Right lobe of liver (tissue), 6 donors: ENCODE measurements around the gene NEK9. TPM values are rescaled to one million over a fixed set of nuclear protein-coding genes. Genes with fewer than 3 reads are reported as not detected.

Experiments used
- ATAC-seq, 4 donors: fragments of 200-7000 bp; cut with Tn5 transposase; one replicate each; pipeline ENCODE4 v1.9.1; 2020; ENCODE audit warnings: mild to moderate bottlenecking in 4 of 4, moderate library complexity in 4 of 4
- DNase-seq, 3 donors: peaks; one replicate each; pipeline ENCODE4 v3.0.0-alpha.2; 2020
- H3K27ac ChIP-seq, 3 donors: fragments of 200-600 bp; one replicate each; pipeline ENCODE4 v1.8.0; 2022
- H3K27me3 ChIP-seq, 2 donors: fragments of 200-600 bp; one replicate each; pipeline ENCODE4 v1.8.0; 2022
- H3K36me3 ChIP-seq, 4 donors: fragments of 200-600 bp; sonication (generic) in 1 of 4; one replicate each; pipeline versions ENCODE4 v1.5.1 to v1.8.0; 2017 to 2022; ENCODE audit warnings: control low read depth in 1 of 4
- H3K4me1 ChIP-seq, 4 donors: fragments of 200-600 bp; sonication (generic) in 1 of 4; one replicate each; pipeline versions ENCODE4 v1.5.1 to v1.8.0; 2017 to 2022; ENCODE audit warnings: control low read depth in 1 of 4
- H3K4me3 ChIP-seq, 3 donors: fragments of 200-600 bp; one replicate each; pipeline ENCODE4 v1.8.0; 2022
- H3K9me3 ChIP-seq, 4 donors: fragments of 200-600 bp; sonication (generic) in 1 of 4; one replicate each; pipeline versions ENCODE4 v1.5.1 to v1.8.0; 2017 to 2022; ENCODE audit warnings: control low read depth in 1 of 4
- POLR2A ChIP-seq: fragments of 450-650 bp; IDR thresholded peaks from one replicate; pipeline ENCODE4 v1.6.1; 2017; ENCODE audit warnings: antibody characterized with exemption, mild to moderate bottlenecking
- WGBS: methylation state at CpG from one replicate; pipeline ENCODE4 v1.1.6; 2018; ENCODE audit warnings: low coverage, low lambda C conversion rate; ENCODE audit not compliant: insufficient coverage; ENCODE audit errors: missing lambda C conversion rate; 5-methylcytosine and 5-hydroxymethylcytosine counted together
- intact Hi-C, 2 donors: fragments of 100-400 bp; cut with DNase I; formaldehyde crosslinking; loops; one replicate each; pipeline versions ENCODE4 v1.11.2 to v1.14.1; 2022
- total RNA-seq, 6 experiments: library from RNA; depleted of rRNA in 2 of 6; stranded (reverse); fragments of >200 nt in 2 of 6; fragmentation: NEBNext Ultra II Directional in 3 of 6; extraction: Animal tissue kit (Norgen Biotek cat#: 25700) in 3 of 6; gene quantifications; one replicate each; pipeline versions ENCODE4 v1.1.0 to v1.2.4, GENCODE V29; 2016 to 2023
- TF ChIP-seq, protein P1 (sequence below), 4 donors: fragments of 200-600 bp in 3 of 4; fragments of 450-650 bp in 1 of 4; IDR thresholded peaks; one replicate each; pipeline versions ENCODE4 v1.5.1 to v1.8.0; 2016 to 2022; ENCODE audit warnings: antibody characterized with exemption in 4 of 4, mild to moderate bottlenecking in 2 of 4
- donor health status: DM: no; HTN: yes; CAD: no.
- donor health status: DM: no; HTN: no; CAD: no.
- donor health status: DM: no; HTN: no; CAD: no.
- donor health status: DM: no; HTN: yes; CAD: no.
- donor health status: DM: no; HTN: yes; CAD: no.

Gene NEK9
- total RNA-seq, 6 experiments from 2014 or later = 22.2 to 56.8 (median 39.6) TPM

DNA sequence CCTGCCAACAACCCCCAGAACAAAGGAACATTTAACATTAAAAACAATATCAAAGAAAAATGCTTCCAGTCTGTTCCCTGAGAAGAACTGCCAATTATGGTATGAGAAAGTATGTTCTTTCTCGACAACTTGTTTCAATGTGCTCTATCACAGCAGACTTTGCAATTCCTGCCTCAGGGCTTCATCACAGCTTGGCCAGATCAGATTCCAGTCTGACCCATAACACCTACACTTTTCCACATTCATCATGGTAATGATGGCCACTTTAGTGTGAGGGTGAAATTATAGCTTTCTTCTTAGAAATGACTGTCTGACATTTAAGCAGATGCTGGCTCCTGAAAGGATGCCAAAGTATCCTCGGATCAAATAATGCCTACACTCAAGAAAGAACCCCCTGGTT is 17.0 kb downstream of the NEK9 start:
- Histone ChIP-seq H3K4me1 (no peaks in the 10 kb centered on the region), H3K9me3 (no peaks in the 10 kb centered on the region), H3K4me3 (no peak overlapping the region), H3K27me3 (no peaks in the 10 kb centered on the region), H3K36me3 (peaks cover 0 to 98% (median 44%) of the 10 kb centered on the region in 4 donors), H3K27ac (no peak overlapping the region)
- no peak for TF ChIP-seq POLR2A
- TF ChIP-seq, protein P1, sequence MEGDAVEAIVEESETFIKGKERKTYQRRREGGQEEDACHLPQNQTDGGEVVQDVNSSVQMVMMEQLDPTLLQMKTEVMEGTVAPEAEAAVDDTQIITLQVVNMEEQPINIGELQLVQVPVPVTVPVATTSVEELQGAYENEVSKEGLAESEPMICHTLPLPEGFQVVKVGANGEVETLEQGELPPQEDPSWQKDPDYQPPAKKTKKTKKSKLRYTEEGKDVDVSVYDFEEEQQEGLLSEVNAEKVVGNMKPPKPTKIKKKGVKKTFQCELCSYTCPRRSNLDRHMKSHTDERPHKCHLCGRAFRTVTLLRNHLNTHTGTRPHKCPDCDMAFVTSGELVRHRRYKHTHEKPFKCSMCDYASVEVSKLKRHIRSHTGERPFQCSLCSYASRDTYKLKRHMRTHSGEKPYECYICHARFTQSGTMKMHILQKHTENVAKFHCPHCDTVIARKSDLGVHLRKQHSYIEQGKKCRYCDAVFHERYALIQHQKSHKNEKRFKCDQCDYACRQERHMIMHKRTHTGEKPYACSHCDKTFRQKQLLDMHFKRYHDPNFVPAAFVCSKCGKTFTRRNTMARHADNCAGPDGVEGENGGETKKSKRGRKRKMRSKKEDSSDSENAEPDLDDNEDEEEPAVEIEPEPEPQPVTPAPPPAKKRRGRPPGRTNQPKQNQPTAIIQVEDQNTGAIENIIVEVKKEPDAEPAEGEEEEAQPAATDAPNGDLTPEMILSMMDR (IDR thresholded peaks at IDR 0.05) = no peak
- 100% methylated on average over 2 of the region's 2 CpGs for WGBS
- ATAC-seq = no peak
- intact Hi-C loops = no loop called here
- no peak for DNase-seq

DNA sequence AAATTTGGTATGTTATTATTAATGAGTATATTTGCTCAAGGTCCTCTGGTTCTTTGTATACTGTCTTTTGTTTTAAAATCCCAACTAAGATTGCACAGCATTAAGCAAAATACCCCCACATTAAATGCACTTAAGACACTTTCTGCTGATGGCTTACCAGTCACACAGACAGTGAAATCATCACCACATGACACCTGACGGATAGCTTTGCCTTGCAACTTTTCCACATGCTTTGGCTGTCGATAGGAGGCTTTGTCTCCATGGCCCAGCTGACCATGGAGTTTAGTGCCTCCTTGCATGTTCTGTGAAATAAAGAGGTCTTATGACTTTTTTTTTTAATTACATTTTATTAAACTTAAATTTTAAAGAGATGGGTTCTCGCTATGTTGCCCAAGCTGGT is 19.7 kb downstream of the NEK9 start:
- ATAC-seq (no peak), DNase-seq (no peak)
- TF ChIP-seq POLR2A = no peak
- TF ChIP-seq, protein P1 (IDR thresholded peaks at IDR 0.05) = no peak
- Histone ChIP-seq H3K27ac (no peak overlapping the region), H3K36me3 (peaks cover 0 to 92% (median 43%) of the 10 kb centered on the region in 4 donors), H3K4me3 (no peak overlapping the region), H3K9me3 (no peaks in the 10 kb centered on the region), H3K27me3 (no peaks in the 10 kb centered on the region), H3K4me1 (no peaks in the 10 kb centered on the region)
- WGBS = 61% methylated on average over 3 of the region's 3 CpGs
- intact Hi-C loops = no loop called here

DNA sequence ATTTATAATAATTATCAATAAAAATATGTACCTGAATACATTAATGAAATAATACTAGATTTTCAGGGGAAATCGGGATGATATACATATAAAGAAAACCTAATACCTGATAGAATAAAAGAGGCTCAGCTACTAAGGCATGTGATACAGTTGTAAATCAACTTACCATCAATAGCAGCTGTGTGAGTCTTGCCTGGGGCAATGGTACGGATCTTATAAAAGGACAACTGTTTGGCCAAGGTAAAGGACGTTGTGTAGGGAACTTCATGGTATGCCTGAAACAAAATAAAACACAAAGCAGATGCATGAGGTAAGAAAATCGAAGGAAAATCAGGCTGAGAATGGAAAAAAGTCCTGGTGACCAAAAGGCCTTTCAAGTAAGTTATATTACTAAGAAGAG is 25.4 kb downstream of the NEK9 start:
- H3K4me1 ChIP-seq = no peaks in the 10 kb centered on the region
- WGBS = 94% methylated on average over 4 of the region's 4 CpGs
- DNase-seq (no peak), ATAC-seq (no peak)
- intact Hi-C loops = no loop called here
- H3K27ac ChIP-seq = no peak overlapping the region
- peaks cover 0 to 88% (median 30%) of the 10 kb centered on the region in 4 donors for H3K36me3 ChIP-seq
- no peaks in the 10 kb centered on the region for H3K27me3 ChIP-seq
- H3K4me3 ChIP-seq = no peak overlapping the region
- TF ChIP-seq POLR2A = no peak
- TF ChIP-seq, protein P1 (IDR thresholded peaks at IDR 0.05) = no peak
- no peaks in the 10 kb centered on the region for H3K9me3 ChIP-seq

DNA sequence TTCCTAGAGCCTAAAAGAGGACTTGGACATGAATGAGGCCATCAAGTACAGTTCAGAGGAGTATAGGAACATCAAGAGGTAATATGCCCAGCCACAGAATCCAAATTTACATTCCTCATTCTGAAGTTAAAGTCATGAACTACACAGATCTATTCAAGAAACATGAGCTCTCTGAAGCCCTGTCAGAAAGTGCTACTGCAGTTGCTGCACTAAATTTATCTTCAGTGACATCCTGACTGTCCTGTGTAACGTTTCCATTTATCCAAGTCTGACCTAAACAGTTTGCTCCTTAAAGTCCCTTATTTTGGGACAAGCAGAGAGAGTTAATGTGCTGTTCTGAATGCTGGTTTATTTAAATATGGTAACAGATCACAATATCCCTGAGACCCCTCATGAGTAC is 28.2 kb downstream of the NEK9 start:
- Histone ChIP-seq H3K4me1 (no peaks in the 10 kb centered on the region), H3K36me3 (peaks cover 0 to 90% (median 35%) of the 10 kb centered on the region in 4 donors), H3K27me3 (no peaks in the 10 kb centered on the region), H3K9me3 (no peaks in the 10 kb centered on the region), H3K4me3 (no peak overlapping the region), H3K27ac (no peak overlapping the region)
- no peak for TF ChIP-seq POLR2A
- TF ChIP-seq, protein P1 (IDR thresholded peaks at IDR 0.05) = no peak
- DNase-seq (no peak), ATAC-seq (no peak)
- intact Hi-C loops = no loop called here
- 75% methylated on average over 1 of the region's 1 CpG for WGBS

DNA sequence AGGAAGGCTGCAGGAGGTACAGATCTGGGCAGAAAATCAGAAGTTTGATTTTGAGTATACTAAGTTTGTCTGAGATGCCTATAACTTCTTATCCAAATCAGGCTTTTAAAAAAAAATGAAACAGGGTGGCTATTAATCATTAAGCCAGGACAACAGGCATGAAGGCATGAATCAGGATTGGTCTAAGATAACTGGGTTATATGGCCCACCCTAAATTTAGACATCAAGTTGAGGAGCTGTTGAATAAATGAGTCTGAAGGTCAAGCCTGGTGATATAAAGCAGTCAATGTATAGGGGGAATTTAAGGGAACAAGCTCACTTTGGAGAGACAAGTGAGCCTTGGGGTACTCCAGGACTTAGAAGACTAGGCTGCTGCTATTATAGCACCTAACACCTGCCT is 28.6 kb downstream of the NEK9 start:
- DNase-seq = no peak
- no peak for TF ChIP-seq POLR2A
- TF ChIP-seq, protein P1 (IDR thresholded peaks at IDR 0.05) = no peak
- H3K9me3 ChIP-seq = no peaks in the 10 kb centered on the region
- intact Hi-C loops = no loop called here
- ATAC-seq = no peak
- peaks cover 0 to 87% (median 33%) of the 10 kb centered on the region in 4 donors for H3K36me3 ChIP-seq
- H3K27ac ChIP-seq = no peak overlapping the region
- H3K4me3 ChIP-seq = no peak overlapping the region
- no peaks in the 10 kb centered on the region for H3K27me3 ChIP-seq
- no peaks in the 10 kb centered on the region for H3K4me1 ChIP-seq
